ENCODE results near the gene DENND1B.

DENND1B gene

DNA sequence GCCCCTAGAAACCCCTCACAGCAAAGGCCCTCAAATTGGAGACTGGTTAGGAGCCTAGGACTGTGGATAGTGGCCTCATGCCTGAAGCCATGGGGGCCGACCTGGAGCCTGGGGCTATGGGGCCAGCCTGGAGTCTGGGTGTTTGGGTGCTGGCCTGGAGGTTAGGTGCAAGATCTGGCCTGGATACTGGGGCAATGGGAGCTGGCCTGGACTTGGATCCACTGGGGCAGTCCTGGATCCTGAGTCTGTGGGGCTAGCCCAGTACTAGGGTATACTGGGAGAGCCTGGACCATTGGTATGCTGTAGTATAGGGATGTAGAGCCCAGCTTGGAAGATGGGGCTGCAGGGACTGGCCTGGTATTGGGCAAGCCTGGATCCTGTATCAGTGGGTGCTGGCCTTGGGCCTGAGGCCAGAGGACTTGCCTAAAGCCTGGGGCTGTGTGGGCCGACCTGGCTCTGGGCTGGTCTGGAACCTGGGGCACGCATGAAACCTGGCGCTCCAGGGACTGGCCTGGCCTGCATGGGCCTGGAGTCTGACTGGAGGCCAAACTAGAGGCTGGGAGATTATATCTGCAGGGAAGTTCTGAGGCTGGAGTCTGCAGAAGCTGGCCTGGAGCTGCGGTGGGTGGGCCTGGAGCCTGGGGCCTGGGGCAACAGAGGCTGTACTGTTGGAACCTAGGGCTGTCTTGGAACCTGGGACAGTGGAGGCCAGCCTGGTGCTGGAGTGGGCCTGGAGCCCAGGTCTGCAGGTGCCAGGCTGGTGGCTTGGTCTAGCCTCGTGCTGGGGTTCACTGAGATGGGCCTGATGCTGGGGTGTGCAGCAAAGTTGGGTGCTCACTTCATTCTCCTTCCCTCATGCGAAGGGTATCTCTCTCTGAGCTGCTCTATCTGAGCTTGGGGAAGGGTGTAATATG lies 12.6 kb upstream of the DENND1B start:
- Histone ChIP-seq H3K4me2 (ENCODE audit: low read depth, low read length) (no peak overlapping the region), H3K9me3 (replicated peaks; ENCODE audit: insufficient read depth, low read length) (no peaks in the 10 kb centered on the region), H3F3A (ENCODE audit: insufficient read depth, low read length) (no peaks in the 10 kb centered on the region), H3K9ac (ENCODE audit: low read length) (no peak overlapping the region), H3K4me3 (ENCODE audit: low read length) (no peak overlapping the region), H3K27ac (ENCODE audit: low read length) (no peak overlapping the region), H3K36me3 (replicated peaks; ENCODE audit: insufficient read depth, low read length) (no peaks in the 10 kb centered on the region), H3K4me1 (ENCODE audit: low read length) (peaks cover 4% of the 10 kb centered on the region; the same call in 1 of the 2 replicates), H2AFZ (ENCODE audit: low read length) (no peak overlapping the region), H4K20me1 (ENCODE audit: insufficient read depth, low read length) (no peaks in the 10 kb centered on the region), H3K9me2 (replicated peaks; ENCODE audit: insufficient read depth, low read length) (no peaks in the 10 kb centered on the region), H3K27me3 (replicated peaks; ENCODE audit: insufficient read depth, low read length) (no peaks in the 10 kb centered on the region), H3K79me2 (ENCODE audit: low read length) (no peaks in the 10 kb centered on the region)
- no peak for DNase-seq
- TF ChIP-seq EZH2 (optimal IDR thresholded peaks at IDR 0.05; ENCODE audit: low read depth, low read length): no peak
- TF ChIP-seq, protein P1, sequence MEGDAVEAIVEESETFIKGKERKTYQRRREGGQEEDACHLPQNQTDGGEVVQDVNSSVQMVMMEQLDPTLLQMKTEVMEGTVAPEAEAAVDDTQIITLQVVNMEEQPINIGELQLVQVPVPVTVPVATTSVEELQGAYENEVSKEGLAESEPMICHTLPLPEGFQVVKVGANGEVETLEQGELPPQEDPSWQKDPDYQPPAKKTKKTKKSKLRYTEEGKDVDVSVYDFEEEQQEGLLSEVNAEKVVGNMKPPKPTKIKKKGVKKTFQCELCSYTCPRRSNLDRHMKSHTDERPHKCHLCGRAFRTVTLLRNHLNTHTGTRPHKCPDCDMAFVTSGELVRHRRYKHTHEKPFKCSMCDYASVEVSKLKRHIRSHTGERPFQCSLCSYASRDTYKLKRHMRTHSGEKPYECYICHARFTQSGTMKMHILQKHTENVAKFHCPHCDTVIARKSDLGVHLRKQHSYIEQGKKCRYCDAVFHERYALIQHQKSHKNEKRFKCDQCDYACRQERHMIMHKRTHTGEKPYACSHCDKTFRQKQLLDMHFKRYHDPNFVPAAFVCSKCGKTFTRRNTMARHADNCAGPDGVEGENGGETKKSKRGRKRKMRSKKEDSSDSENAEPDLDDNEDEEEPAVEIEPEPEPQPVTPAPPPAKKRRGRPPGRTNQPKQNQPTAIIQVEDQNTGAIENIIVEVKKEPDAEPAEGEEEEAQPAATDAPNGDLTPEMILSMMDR (IDR thresholded peaks at IDR 0.05; ENCODE audit: low read length): no peak
- no peak for TF ChIP-seq EZH2phosphoT487 (IDR thresholded peaks at IDR 0.05; ENCODE audit: low read length)

DNA sequence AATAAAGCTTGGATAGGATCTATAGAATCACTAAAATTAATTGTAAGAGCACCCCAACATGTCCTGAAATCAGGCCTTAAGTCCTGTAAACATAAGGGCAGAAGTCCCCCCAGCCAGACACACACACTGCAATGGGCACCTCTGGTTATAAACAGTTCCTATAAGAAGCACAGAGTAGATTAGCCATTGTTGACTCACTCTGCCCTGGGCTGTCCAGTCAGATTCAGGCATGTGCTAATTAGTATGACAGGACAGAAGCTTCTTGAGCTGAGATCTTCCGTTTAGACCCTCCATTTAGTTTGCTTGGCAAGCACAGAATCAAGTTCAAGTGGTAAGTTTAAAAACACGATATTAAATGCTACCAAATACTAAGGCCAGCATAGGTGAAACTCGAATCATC lies 11.8 kb upstream of the DENND1B start:
- no peak for DNase-seq
- H3K9ac ChIP-seq (ENCODE audit: low read length): no peak overlapping the region
- no peaks in the 10 kb centered on the region for H3F3A ChIP-seq (ENCODE audit: insufficient read depth, low read length)
- H3K9me2 ChIP-seq (replicated peaks; ENCODE audit: insufficient read depth, low read length): no peaks in the 10 kb centered on the region
- H2AFZ ChIP-seq (ENCODE audit: low read length): no peak overlapping the region
- no peak overlapping the region for H3K27ac ChIP-seq (ENCODE audit: low read length)
- H3K27me3 ChIP-seq (replicated peaks; ENCODE audit: insufficient read depth, low read length): no peaks in the 10 kb centered on the region
- no peak for TF ChIP-seq EZH2 (optimal IDR thresholded peaks at IDR 0.05; ENCODE audit: low read depth, low read length)
- TF ChIP-seq, protein P1 (IDR thresholded peaks at IDR 0.05; ENCODE audit: low read length): no peak
- no peak for TF ChIP-seq EZH2phosphoT487 (IDR thresholded peaks at IDR 0.05; ENCODE audit: low read length)
- H3K9me3 ChIP-seq (replicated peaks; ENCODE audit: insufficient read depth, low read length): no peaks in the 10 kb centered on the region
- H3K79me2 ChIP-seq (ENCODE audit: low read length): no peaks in the 10 kb centered on the region
- no peaks in the 10 kb centered on the region for H4K20me1 ChIP-seq (ENCODE audit: insufficient read depth, low read length)
- H3K4me1 ChIP-seq (ENCODE audit: low read length): peaks cover 10% of the 10 kb centered on the region; the same call in 1 of the 2 replicates
- H3K36me3 ChIP-seq (replicated peaks; ENCODE audit: insufficient read depth, low read length): no peaks in the 10 kb centered on the region
- no peak overlapping the region for H3K4me3 ChIP-seq (ENCODE audit: low read length)
- no peak overlapping the region for H3K4me2 ChIP-seq (ENCODE audit: low read depth, low read length)

DNA sequence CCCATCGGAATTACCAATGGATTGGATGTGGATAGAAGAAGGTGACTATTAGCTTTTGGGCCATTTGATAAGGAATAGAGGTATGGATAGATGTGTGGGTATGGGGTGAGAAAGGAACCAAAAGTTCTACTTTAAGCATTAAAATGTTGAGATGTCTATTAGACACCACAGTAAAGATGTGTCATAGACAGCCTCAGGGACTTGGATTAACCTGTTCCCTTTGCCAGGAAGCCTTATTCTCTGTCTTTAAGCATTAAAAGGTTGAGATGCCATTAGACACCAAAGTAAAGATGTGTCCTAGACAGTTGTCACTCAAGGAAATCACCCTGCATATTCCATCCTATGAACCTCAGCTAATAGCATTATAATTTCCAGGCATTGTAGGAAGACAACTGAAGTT lies 11.0 kb upstream of the DENND1B start:
- Histone ChIP-seq H4K20me1 (ENCODE audit: insufficient read depth, low read length) (no peaks in the 10 kb centered on the region), H3K9me3 (replicated peaks; ENCODE audit: insufficient read depth, low read length) (no peaks in the 10 kb centered on the region), H3K9ac (ENCODE audit: low read length) (no peak overlapping the region), H3F3A (ENCODE audit: insufficient read depth, low read length) (no peaks in the 10 kb centered on the region), H3K4me2 (ENCODE audit: low read depth, low read length) (no peak overlapping the region), H3K79me2 (ENCODE audit: low read length) (no peaks in the 10 kb centered on the region), H3K27ac (ENCODE audit: low read length) (no peak overlapping the region), H3K9me2 (replicated peaks; ENCODE audit: insufficient read depth, low read length) (no peaks in the 10 kb centered on the region), H3K4me3 (ENCODE audit: low read length) (no peak overlapping the region), H2AFZ (ENCODE audit: low read length) (no peak overlapping the region), H3K4me1 (ENCODE audit: low read length) (peaks cover 13% of the 10 kb centered on the region; the same call in 1 of the 2 replicates), H3K36me3 (replicated peaks; ENCODE audit: insufficient read depth, low read length) (no peaks in the 10 kb centered on the region), H3K27me3 (replicated peaks; ENCODE audit: insufficient read depth, low read length) (no peaks in the 10 kb centered on the region)
- DNase-seq: no peak
- no peak for TF ChIP-seq EZH2phosphoT487 (IDR thresholded peaks at IDR 0.05; ENCODE audit: low read length)

DNA sequence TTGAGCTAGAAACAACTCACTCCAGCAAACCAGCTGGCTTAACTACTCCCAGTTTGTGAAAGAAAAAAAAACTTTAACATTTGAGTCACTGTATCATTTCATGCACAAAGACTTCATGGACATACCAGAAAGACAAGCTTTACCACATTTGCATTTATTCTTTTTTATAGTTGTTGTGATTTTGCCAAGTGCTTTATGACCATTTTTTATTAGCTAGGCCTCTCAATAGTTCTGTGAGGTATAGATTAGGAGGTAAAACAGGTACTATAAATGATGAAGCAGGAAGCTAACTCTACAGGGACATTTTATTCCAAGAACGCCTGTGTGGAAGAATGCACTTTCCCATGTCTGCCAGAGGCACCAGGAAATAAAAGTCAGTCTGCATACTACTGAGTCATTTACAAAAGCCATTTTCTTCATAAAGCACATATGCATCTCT lies 8.2 kb upstream of the DENND1B start:
- Histone ChIP-seq H3K4me1 (ENCODE audit: low read length) (peaks cover 20% of the 10 kb centered on the region), H3K9me3 (replicated peaks; ENCODE audit: insufficient read depth, low read length) (no peaks in the 10 kb centered on the region), H4K20me1 (ENCODE audit: insufficient read depth, low read length) (no peaks in the 10 kb centered on the region), H3K79me2 (ENCODE audit: low read length) (no peaks in the 10 kb centered on the region), H3F3A (ENCODE audit: insufficient read depth, low read length) (peaks cover 7% of the 10 kb centered on the region; the same call in 1 of the 2 replicates), H3K36me3 (replicated peaks; ENCODE audit: insufficient read depth, low read length) (no peaks in the 10 kb centered on the region), H3K27me3 (replicated peaks; ENCODE audit: insufficient read depth, low read length) (no peaks in the 10 kb centered on the region), H3K9ac (ENCODE audit: low read length) (no peak overlapping the region), H3K9me2 (replicated peaks; ENCODE audit: insufficient read depth, low read length) (no peaks in the 10 kb centered on the region), H3K4me3 (ENCODE audit: low read length) (no peak overlapping the region), H3K27ac (ENCODE audit: low read length) (no peak overlapping the region), H3K4me2 (ENCODE audit: low read depth, low read length) (no peak overlapping the region), H2AFZ (ENCODE audit: low read length) (no peak overlapping the region)
- DNase-seq: no peak
- TF ChIP-seq EZH2phosphoT487 (IDR thresholded peaks at IDR 0.05; ENCODE audit: low read length): no peak
- no peak for TF ChIP-seq EZH2 (optimal IDR thresholded peaks at IDR 0.05; ENCODE audit: low read depth, low read length)
- TF ChIP-seq, protein P1 (IDR thresholded peaks at IDR 0.05; ENCODE audit: low read length): no peak

All from MM.1S (cell line).